Type B pancreatic cell (in vitro differentiated cells): ENCODE measurements around the gene TAS2R5. TPM values are rescaled to one million over a fixed set of nuclear protein-coding genes. Genes with fewer than 3 reads are reported as not detected.
"Not testable (repeated sequence)": the region's sequence is repeated elsewhere in the genome, so short reads cannot be mapped to it uniquely, and the experiment has no call there.

Experiments
- DNase-seq: peaks from one replicate; pipeline ENCODE4 v3.0.0; 2021; ENCODE audit warnings: mixed read lengths; ENCODE audit not compliant: unreplicated experiment; ENCODE audit errors: extremely low spot score
- H3K27ac Mint-ChIP-seq: 2 replicates; pipeline ENCODE4 v1.8.0; 2021; ENCODE audit warnings: mild to moderate bottlenecking, mixed read lengths
- H3K27me3 Mint-ChIP-seq: 2 replicates; pipeline ENCODE4 v1.8.0; 2021; ENCODE audit warnings: mixed read lengths
- H3K36me3 Mint-ChIP-seq: 2 replicates; pipeline ENCODE4 v1.8.0; 2021; ENCODE audit warnings: mixed read lengths
- H3K4me1 Mint-ChIP-seq: one replicate; pipeline ENCODE4 v1.8.0; 2021; ENCODE audit warnings: mixed read lengths; ENCODE audit not compliant: unreplicated experiment
- H3K4me3 Mint-ChIP-seq: 2 replicates; pipeline ENCODE4 v1.8.0; 2021; ENCODE audit warnings: mild to moderate bottlenecking, mixed read lengths
- H3K9me3 Mint-ChIP-seq: 2 replicates; pipeline ENCODE4 v1.8.0; 2021; ENCODE audit warnings: mixed read lengths
- CTCF ChIP-seq: fragments of 200-600 bp; sonication (generic); conservative IDR thresholded peaks from 2 replicates; pipeline ENCODE4 v1.5.0; 2021; ENCODE audit warnings: antibody characterized with exemption, mild to moderate bottlenecking
- total RNA-seq: library from RNA; stranded (reverse); gene quantifications from 2 replicates; pipeline ENCODE4 v1.2.1, GENCODE V29; 2021; ENCODE audit warnings: low replicate concordance

Gene TAS2R5
- total RNA-seq, 1 donor from 2014 or later: 3.3 TPM

- Mint-ChIP-seq H3K4me1 (no peaks in the 10 kb centered on the region), H3K27me3 (no peaks in the 10 kb centered on the region), H3K9me3 (peaks cover 14% of the 10 kb centered on the region), H3K27ac (no peak overlapping the region), H3K4me3 (no peak overlapping the region), H3K36me3 (peaks cover 87% of the 10 kb centered on the region)
- peak; percentile 65 for TF ChIP-seq CTCF
- DNase-seq: no peak
Observed at GRCh38 chr7:141754939-141755338, 35.1 kb upstream of the TAS2R5 start.

DNA sequence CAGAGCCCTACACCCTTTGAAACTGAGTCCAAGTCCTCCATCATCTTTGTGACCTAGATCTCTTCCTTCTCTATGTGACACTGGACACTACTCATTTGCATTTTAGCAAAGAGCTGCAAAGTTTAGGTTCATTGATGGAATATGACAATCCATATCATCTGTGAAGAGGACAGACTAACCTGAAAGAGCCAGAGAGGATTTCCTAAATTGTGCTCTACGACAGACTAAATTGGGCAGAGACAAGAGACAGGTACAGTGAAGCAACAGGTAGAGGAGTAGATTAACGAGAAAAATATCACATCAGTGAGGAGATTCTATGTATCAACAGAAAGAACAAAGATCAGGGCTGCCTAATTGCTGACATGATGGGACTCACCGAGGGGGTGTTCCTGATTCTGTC is 26.2 kb upstream of the TAS2R5 start, which contains the start of gene TAS2R3:
Gene TAS2R3, plus strand, starts transcription at position 301 of the 400 bp plus-strand sequence. Its CDS starts 62 bp downstream, at position 363.
- H3K27me3 Mint-ChIP-seq: no peaks in the 10 kb centered on the region
- H3K27ac Mint-ChIP-seq: no peak within 1 kb of the TSS
- H3K4me1 Mint-ChIP-seq: no peaks in the 10 kb centered on the region
- no peak for TF ChIP-seq CTCF
- no peaks in the 10 kb centered on the region for H3K9me3 Mint-ChIP-seq
- H3K4me3 Mint-ChIP-seq: no peak within 1 kb of the TSS
- H3K36me3 Mint-ChIP-seq: peaks cover 40% of the 10 kb centered on the region
- DNase-seq: no peak

- H3K36me3 Mint-ChIP-seq: peaks cover 28% of the 10 kb centered on the region
- not testable (repeated sequence) for H3K27me3 Mint-ChIP-seq, H3K4me3 Mint-ChIP-seq, H3K9me3 Mint-ChIP-seq, H3K27ac Mint-ChIP-seq, H3K4me1 Mint-ChIP-seq, DNase-seq
Observed at GRCh38 chr7:141770083-141770583, 19.9 kb upstream of the TAS2R5 start.

- H3K4me3 Mint-ChIP-seq: no peak within 1 kb of the TSS
- no peak within 1 kb of the TSS for H3K27ac Mint-ChIP-seq
- H3K36me3 Mint-ChIP-seq: peaks cover 32% of the 10 kb centered on the region
- DNase-seq: no peak
- H3K27me3 Mint-ChIP-seq: no peaks in the 10 kb centered on the region
- no peaks in the 10 kb centered on the region for H3K9me3 Mint-ChIP-seq
- no peaks in the 10 kb centered on the region for H3K4me1 Mint-ChIP-seq
- TF ChIP-seq CTCF: no peak
Observed at GRCh38 chr7:141776374-141776773, 13.6 kb upstream of the TAS2R5 start, which contains the start of gene TAS2R4. Gene TAS2R4, plus strand, starts transcription at chr7:141776674. Its CDS starts 1,815 bp downstream, at chr7:141778489.

DNA sequence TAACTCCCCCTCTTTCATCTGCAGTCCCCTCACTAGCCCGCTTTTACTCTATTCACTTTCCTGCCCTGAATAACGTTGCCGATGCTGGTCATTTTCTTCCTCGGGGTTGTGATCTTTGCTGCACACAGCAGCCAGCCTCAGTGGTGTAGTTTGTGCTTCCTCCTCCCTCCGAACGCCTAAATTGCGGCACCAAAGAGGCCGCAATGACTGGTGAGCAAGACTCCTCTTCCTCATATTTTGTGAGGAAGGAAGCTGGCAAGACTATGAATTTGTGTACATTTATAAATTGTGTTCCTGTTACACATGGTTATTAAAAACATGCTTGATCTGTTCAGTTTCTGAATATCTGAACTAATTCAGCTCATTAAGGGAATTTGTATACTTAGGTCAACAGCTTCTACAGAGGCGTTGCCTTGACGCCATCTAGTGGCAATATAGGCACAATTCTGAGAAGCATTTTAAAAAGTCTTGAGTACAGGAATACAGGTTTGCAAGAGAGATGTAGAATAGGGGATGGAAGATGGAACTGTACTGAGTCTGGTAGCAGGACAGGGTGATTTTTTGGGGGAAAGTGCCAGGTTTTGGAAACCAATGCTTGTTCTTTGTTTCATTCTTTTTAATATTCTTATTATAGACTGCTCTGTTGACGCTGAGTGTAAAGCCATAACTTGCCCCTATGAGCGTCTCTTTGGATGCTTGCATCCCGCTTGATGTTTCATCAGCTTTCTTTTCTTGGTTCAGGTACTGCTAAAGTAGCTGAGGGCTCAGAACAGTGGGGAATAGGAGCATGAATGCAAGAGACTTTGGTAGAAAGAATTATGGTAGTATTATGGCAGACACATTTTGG is 4.1 kb upstream of the TAS2R5 start:
- H3K36me3 Mint-ChIP-seq: peaks cover 5% of the 10 kb centered on the region
- no peak for DNase-seq
- no peaks in the 10 kb centered on the region for H3K27me3 Mint-ChIP-seq
- TF ChIP-seq CTCF: peak; percentile 85
- H3K27ac Mint-ChIP-seq: no peak overlapping the region
- no peaks in the 10 kb centered on the region for H3K4me1 Mint-ChIP-seq
- no peak overlapping the region for H3K4me3 Mint-ChIP-seq
- no peaks in the 10 kb centered on the region for H3K9me3 Mint-ChIP-seq

- Mint-ChIP-seq H3K4me1 (no peaks in the 10 kb centered on the region), H3K4me3 (no peak overlapping the region), H3K9me3 (no peaks in the 10 kb centered on the region), H3K27ac (no peak overlapping the region), H3K27me3 (no peaks in the 10 kb centered on the region), H3K36me3 (peaks cover 14% of the 10 kb centered on the region)
- no peak for TF ChIP-seq CTCF
- DNase-seq: no peak
Observed at GRCh38 chr7:141788296-141788695, 1.7 kb upstream of the TAS2R5 start.
